Measurements from ENCODE around the gene SPRR2D. TPM values are rescaled to one million over a fixed set of nuclear protein-coding genes. Genes with fewer than 3 reads are reported as not detected.

SPRR2D gene
- not detected in 2 replicates for total RNA-seq

DNA sequence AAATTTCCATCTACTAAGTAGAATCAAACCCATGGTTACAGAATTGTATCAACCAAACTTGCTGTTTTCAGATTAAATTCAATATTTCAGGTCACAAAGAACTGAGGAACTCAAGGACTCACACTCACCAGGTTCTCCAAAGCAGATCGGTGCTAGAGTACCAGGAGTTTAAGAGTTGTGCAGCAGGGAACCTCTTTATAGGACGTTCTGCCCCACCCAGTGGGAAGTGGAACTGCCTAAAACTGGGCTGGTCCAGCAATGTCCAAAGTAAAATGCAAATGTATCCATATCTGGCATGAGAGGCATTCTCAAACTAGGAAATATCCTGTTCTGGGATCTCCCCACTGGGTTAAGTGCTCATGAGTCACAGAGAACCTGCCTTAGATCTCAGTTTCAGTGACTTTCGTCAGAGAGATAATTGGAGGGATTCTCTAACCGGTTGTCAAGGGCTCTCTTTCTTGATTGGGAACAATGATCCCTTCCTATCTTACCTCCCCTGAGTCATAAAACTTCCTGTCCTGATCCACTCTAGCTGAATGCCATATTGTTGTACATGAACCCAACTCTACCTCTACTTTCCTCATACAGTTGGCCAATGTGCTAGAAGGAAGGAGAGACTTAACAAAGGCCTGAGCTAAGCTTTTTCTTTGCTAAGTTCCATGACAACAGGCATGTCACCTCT, at the start of gene SPRR2D:
SPRR2D (minus strand) TSS at position 171 of the 682 bp plus-strand sequence. CDS start 774 bp downstream, outside the sequence.

DNA sequence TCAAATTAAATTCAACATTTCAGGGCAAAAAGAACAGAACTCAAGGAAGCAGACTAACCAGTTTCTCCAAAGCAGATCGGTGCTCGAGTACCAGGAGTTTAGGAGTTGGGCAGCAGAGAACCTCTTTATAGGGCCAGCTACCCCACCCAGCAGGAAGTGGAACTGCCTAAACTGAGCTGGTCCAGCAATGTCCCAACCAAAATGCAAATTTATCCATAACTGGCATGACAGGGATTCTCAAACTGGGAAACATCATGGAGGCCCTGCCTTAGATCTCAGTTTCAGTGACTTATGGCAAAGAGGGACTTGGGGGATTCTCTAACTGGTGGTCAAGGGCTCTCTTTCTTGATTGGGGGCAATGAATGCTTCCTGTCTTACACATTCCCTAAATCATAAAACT, 30.6 kb upstream of the SPRR2D start, which contains the start of gene SPRR2B:
SPRR2B (minus strand) TSS at position 101 of the 400 bp plus-strand sequence. CDS start 772 bp downstream, outside the sequence.

DNA sequence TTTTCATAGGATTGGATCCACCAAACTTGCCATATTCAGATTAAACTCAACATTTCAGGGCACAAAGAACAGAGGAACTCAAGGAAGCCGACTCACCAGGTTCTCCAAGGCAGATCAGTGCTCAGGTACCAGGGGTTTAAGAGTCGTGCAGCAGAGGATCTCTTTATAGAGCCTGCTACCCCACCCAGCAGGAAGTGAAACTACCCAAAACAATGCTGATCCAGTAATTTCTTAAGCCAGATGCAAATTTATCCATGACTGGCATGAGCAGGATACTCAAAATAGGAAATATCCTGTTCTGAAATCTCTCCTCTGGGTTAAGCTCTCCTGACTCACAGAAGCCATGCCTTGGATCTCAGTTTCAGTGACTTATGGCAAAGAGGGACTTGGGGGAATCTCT, 16.5 kb upstream of the SPRR2D start, which contains the start of gene SPRR2A:
SPRR2A (minus strand) TSS at position 138 of the 400 bp plus-strand sequence. CDS start 777 bp downstream, outside the sequence.

GRCh38 chr1:153030895-153031294, 10.0 kb downstream of the SPRR2D start, which contains the start of gene SPRR1B:
Gene SPRR1B (plus strand): TSS chr1:153031203. CDS start chr1:153032346, 1,143 bp downstream.

DNA sequence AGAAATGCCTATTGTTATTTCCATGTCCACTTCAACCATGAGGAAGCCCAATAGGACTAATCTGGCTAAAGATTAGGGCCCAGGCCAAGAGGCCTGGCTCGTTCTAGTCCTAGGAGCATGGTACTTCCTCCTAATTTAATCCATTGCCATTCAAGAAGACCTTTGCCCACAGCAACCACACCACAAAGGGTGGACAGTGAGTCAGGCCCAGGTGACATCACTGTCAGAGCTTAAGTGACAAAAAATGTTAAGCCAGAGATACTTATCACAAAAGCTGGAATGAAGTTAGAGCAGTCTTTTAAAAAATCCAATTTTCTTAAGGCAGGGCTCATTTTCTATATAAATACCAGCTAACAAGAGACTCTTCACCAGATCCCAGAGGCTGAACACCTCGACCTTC, 39.5 kb downstream of the SPRR2D start, which contains the start of gene SPRR3:
SPRR3 (plus strand) TSS at position 368 of the 400 bp plus-strand sequence. CDS start 1,272 bp downstream, outside the sequence.

Other genes with a start within 250 kb of the SPRR2D start
- not detected in 2 replicates for gene LCE1D, start 244.4 kb downstream of the SPRR2D start, total RNA-seq
- not detected in 2 replicates for gene LCE1C, start 234.5 kb downstream of the SPRR2D start, total RNA-seq
- gene LCE1B, start 229.1 kb downstream of the SPRR2D start, total RNA-seq: not detected in 2 replicates
- not detected in 2 replicates for gene LCE1A, start 213.6 kb downstream of the SPRR2D start, total RNA-seq
- not detected in 2 replicates for gene LCE6A, start 198.3 kb downstream of the SPRR2D start, total RNA-seq
- gene LCE7A, start 181.1 kb downstream of the SPRR2D start, total RNA-seq: not detected in 2 replicates
- gene SMCP, start 162.8 kb downstream of the SPRR2D start, total RNA-seq: not detected in 2 replicates
- gene IVL, start 132.6 kb downstream of the SPRR2D start, total RNA-seq: not detected in 2 replicates
- gene SPRR5, start 93.9 kb downstream of the SPRR2D start, total RNA-seq: not detected in 2 replicates
- not detected in 2 replicates for gene SPRR4, start 70.5 kb downstream of the SPRR2D start, total RNA-seq
- gene SPRR1A, start 57.0 kb downstream of the SPRR2D start, total RNA-seq: not detected in 2 replicates
- not detected in 2 replicates for gene SPRR3, start 39.4 kb downstream of the SPRR2D start, total RNA-seq
- gene SPRR1B, start 9.9 kb downstream of the SPRR2D start, total RNA-seq: not detected in 2 replicates
- not detected in 2 replicates for gene SPRR2A, start 16.4 kb upstream of the SPRR2D start, total RNA-seq
- not detected in 2 replicates for gene SPRR2B, start 30.5 kb upstream of the SPRR2D start, total RNA-seq
- not detected in 2 replicates for gene SPRR2E, start 53.4 kb upstream of the SPRR2D start, total RNA-seq
- not detected in 2 replicates for gene SPRR2F, start 72.4 kb upstream of the SPRR2D start, total RNA-seq
- gene SPRR2G, start 109.8 kb upstream of the SPRR2D start, total RNA-seq: not detected in 2 replicates
- gene LELP1, start 162.3 kb upstream of the SPRR2D start, total RNA-seq: not detected in 2 replicates
- gene PRR9, start 176.5 kb upstream of the SPRR2D start, total RNA-seq: not detected in 2 replicates
- gene LORICRIN, start 218.6 kb upstream of the SPRR2D start, total RNA-seq: not detected in 2 replicates